Testis (tissue), 2 donors: ENCODE results near the gene CTIF.

ENCODE experiments used
- CTCF ChIP-seq, 3 experiments: fragments of 450-650 bp in 2 of 3; fragments of 200-600 bp in 1 of 3; sonication (generic) in 1 of 3; IDR thresholded peaks; one replicate each; pipeline ENCODE4 v1.5.1; 2016 to 2019; ENCODE audit warnings: antibody characterized with exemption in 3 of 3, mild to moderate bottlenecking in 2 of 3, moderate library complexity in 1 of 3
- POLR2A ChIP-seq: fragments of 450-650 bp; IDR thresholded peaks from one replicate; pipeline ENCODE4 v1.6.1; 2017; ENCODE audit warnings: antibody characterized with exemption, mild to moderate bottlenecking, moderate library complexity

- TF ChIP-seq CTCF (IDR thresholded peaks at IDR 0.05) (no peak), POLR2A (no peak)
Observed at GRCh38 chr18:48762022-48762421, 223.2 kb downstream of the CTIF start.
